K562 treated with DMSO at 1 percent for 48 hours (cell line): Measurements from ENCODE around the gene PUS10. TPM values are rescaled to one million over a fixed set of nuclear protein-coding genes. Genes with fewer than 3 reads are reported as not detected.

Source experiments
- total RNA-seq: library from RNA; unstranded; fragments of 300-600 nt; gene quantifications from 2 replicates; pipeline ENCODE4 v1.2.3, GENCODE V29; 2022; ENCODE audit warnings: low replicate concordance; ENCODE audit errors: extremely low read depth

Gene PUS10, protein sequence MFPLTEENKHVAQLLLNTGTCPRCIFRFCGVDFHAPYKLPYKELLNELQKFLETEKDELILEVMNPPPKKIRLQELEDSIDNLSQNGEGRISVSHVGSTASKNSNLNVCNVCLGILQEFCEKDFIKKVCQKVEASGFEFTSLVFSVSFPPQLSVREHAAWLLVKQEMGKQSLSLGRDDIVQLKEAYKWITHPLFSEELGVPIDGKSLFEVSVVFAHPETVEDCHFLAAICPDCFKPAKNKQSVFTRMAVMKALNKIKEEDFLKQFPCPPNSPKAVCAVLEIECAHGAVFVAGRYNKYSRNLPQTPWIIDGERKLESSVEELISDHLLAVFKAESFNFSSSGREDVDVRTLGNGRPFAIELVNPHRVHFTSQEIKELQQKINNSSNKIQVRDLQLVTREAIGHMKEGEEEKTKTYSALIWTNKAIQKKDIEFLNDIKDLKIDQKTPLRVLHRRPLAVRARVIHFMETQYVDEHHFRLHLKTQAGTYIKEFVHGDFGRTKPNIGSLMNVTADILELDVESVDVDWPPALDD
- not detected in 2 replicates for total RNA-seq

DNA sequence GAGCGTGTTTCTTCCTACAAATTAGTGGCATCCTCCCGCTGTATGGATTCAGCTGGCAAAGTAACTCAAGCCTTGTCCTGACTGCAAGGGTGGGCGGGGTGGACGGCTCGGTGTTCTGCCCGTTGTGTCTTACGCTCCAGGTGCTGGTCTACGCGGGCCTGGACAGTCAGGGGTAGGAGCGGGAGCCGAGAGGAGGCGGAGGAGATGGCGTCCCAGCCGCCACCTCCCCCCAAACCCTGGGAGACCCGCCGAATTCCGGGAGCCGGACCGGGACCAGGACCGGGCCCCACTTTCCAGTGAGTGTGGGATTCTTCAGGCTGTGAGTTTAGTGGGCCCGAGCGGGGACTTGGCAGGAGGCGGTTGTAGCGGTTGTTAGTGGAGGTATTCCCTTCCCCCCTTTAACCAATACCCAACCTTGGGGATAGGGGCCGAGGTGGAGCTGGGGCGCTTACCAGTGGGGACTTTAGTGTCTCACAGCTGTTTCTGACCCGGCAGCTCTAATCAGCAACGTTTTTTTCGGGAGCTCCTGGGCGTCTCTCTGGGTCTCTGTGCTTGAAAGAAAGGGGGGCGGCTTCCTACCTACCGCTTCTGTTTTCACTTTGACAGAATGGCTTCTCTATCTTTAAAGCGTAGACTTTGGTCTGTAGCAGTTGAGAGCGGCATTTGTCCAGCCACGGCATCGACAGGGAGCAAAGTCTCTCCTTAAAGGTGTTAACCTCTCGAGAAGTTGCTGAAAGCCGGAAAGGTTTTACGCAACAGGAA is at the start of gene PUS10, which contains the start of gene PEX13:
TSS of gene PUS10 (minus strand) at position 700 of the 762 bp plus-strand sequence. CDS start 6,365 bp downstream, outside the sequence.
TSS of gene PEX13 (plus strand) at position 165 of the 762 bp plus-strand sequence. CDS start at position 205, 40 bp downstream.

DNA sequence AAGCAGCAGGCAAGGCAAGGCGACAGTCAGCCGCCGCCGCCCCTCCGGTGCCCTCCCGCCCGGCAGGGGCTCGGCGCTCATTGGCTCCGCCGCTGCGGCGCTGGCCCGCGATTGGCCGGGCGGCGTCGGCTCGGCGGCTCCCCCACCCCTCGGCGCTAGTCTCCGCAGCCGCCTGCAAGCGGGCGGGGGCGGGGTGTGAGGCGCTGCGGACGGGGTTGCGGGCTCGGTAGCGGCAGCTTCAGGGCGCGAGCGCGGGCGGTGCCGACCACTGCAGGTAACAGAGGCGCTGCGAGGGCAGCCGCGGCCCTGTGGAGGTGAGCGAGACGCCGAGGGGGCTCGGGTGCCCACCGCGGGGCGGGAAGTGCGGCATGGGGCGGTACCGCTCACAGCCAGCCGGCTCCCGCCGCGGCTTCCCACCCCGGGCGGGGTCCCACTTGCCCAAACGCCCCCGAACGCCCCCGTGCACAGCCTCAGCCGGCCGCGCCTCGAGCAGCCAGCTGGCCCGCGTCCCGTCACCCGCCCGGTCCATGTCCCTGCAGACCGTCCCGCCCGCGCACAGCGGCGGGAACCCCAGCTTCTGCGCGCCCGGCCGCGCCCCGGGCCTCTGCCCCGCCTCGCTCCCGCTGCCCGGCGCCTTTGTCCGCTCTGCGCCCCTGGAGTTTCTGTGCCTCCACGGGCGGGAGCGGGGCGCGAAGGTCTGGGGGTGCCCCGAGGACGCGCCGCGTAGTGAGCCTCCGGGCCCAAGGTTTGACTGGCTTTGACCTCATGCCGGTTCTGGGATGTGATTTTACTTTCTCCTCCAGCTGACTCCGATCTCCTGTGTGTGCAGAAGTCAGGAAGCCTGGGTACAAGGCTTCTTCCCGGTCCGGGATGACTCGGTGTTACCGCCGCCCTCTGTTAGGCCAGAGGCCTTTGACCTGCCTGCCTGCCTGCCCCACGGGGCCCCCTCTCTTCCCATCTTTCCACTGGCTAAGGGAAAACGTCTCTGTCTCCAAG is 48.0 kb upstream of the PUS10 start, which contains the start of gene SANBR:
TSS of gene SANBR (plus strand) at position 158 of the 996 bp plus-strand sequence. CDS start 4,480 bp downstream, outside the sequence.

Other genes with a start within 250 kb of the PUS10 start
- gene REL, start 136.7 kb downstream of the PUS10 start, total RNA-seq = not detected in 2 replicates
- not detected in 2 replicates for gene PEX13, start 535 bp downstream of the PUS10 start, total RNA-seq
- not detected in 2 replicates for gene SANBR, start 47.6 kb upstream of the PUS10 start, total RNA-seq
- gene C2orf74, start 143.9 kb upstream of the PUS10 start, total RNA-seq = not detected in 2 replicates